Islet of Langerhans (tissue), 1 donor: ENCODE data around the gene RAB6A.
"Not testable (repeated sequence)": the region's sequence is repeated elsewhere in the genome, so short reads cannot be mapped to it uniquely, and the experiment has no call there.

Experiments used
- FAIRE-seq: peaks from one replicate; lab custom pipeline; 2011; peaks lifted over from hg19 to GRCh38; lab: Jason Lieb, UNC

RAB6A gene

GRCh38 chr11:73717136-73717535, 43.7 kb downstream of the RAB6A start:
- FAIRE-seq = no peak

- FAIRE-seq = no peak
These were observed 44.5 kb downstream of the RAB6A start for GRCh38 chr11:73716153-73717056.

- no peak for FAIRE-seq
These were observed 45.3 kb downstream of the RAB6A start for GRCh38 chr11:73715541-73715940.

- FAIRE-seq = no peak
These were observed 49.9 kb downstream of the RAB6A start for GRCh38 chr11:73710964-73711363.

- FAIRE-seq = no peak
These were observed 55.8 kb downstream of the RAB6A start for GRCh38 chr11:73705053-73705452.

GRCh38 chr11:73693899-73694525, 66.9 kb downstream of the RAB6A start:
- no peak for FAIRE-seq

- FAIRE-seq = no peak
These were observed 80.2 kb downstream of the RAB6A start for GRCh38 chr11:73680687-73681086.

GRCh38 chr11:73676552-73676951, 84.3 kb downstream of the RAB6A start:
- FAIRE-seq = not testable (repeated sequence)

GRCh38 chr11:73671701-73672100, 89.2 kb downstream of the RAB6A start:
- no peak for FAIRE-seq

GRCh38 chr11:73670808-73671207, 90.1 kb downstream of the RAB6A start:
- no peak for FAIRE-seq

GRCh38 chr11:73667891-73668290, 93.0 kb downstream of the RAB6A start:
- no peak for FAIRE-seq

- no peak for FAIRE-seq
These were observed 96.0 kb downstream of the RAB6A start for GRCh38 chr11:73664877-73665276.

- FAIRE-seq = no peak
These were observed 97.0 kb downstream of the RAB6A start for GRCh38 chr11:73663604-73664495.

GRCh38 chr11:73662445-73663157, 98.3 kb downstream of the RAB6A start:
- no peak for FAIRE-seq

GRCh38 chr11:73661035-73661628, 99.7 kb downstream of the RAB6A start:
- FAIRE-seq = no peak

GRCh38 chr11:73660497-73661034, 100.3 kb downstream of the RAB6A start:
- no peak for FAIRE-seq

- FAIRE-seq = no peak
These were observed 100.9 kb downstream of the RAB6A start for GRCh38 chr11:73659961-73660360.

GRCh38 chr11:73656985-73657384, 103.9 kb downstream of the RAB6A start:
- FAIRE-seq = no peak

GRCh38 chr11:73655686-73656085, 105.2 kb downstream of the RAB6A start:
- FAIRE-seq = no peak

GRCh38 chr11:73654482-73655021, 106.3 kb downstream of the RAB6A start:
- FAIRE-seq = no peak

GRCh38 chr11:73653996-73654395, 106.9 kb downstream of the RAB6A start:
- no peak for FAIRE-seq
